Upper lobe of right lung (tissue), 1 donor: ENCODE results near the gene EXOC6. TPM values are rescaled to one million over a fixed set of nuclear protein-coding genes. Genes with fewer than 3 reads are reported as not detected.

Experiments used
- ATAC-seq: fragments of 200-7000 bp; cut with Tn5 transposase; one replicate; pipeline ENCODE4 v1.9.1; 2020; ENCODE audit warnings: mild to moderate bottlenecking, moderate library complexity
- DNase-seq: peaks from one replicate; pipeline ENCODE4 v3.0.0-alpha.2; 2020
- H3K27ac ChIP-seq: fragments of 200-600 bp; one replicate; pipeline ENCODE4 v1.8.0; 2022
- H3K27me3 ChIP-seq: fragments of 200-600 bp; one replicate; pipeline ENCODE4 v1.8.0; 2022; ENCODE audit warnings: mild to moderate bottlenecking
- H3K36me3 ChIP-seq: fragments of 200-600 bp; one replicate; pipeline ENCODE4 v1.8.0; 2022
- H3K4me1 ChIP-seq: fragments of 200-600 bp; one replicate; pipeline ENCODE4 v1.8.0; 2022
- H3K4me3 ChIP-seq: fragments of 200-600 bp; one replicate; pipeline ENCODE4 v1.8.0; 2022; ENCODE audit warnings: mild to moderate bottlenecking
- H3K9me3 ChIP-seq: fragments of 200-600 bp; one replicate; pipeline ENCODE4 v1.8.0; 2022
- intact Hi-C: fragments of 100-400 bp; cut with DNase I; formaldehyde crosslinking; loops from one replicate; pipeline ENCODE4 v1.11.0; 2022
- total RNA-seq: library from RNA; stranded (reverse); fragmentation: NEBNext Ultra II Directional; extraction: Animal tissue kit (Norgen Biotek cat#: 25700); gene quantifications from one replicate; pipeline ENCODE4 v1.2.1, GENCODE V29; 2021
- TF ChIP-seq, protein P1 (sequence below): fragments of 200-600 bp; IDR thresholded peaks from one replicate; pipeline ENCODE4 v1.8.0; 2022; ENCODE audit warnings: antibody characterized with exemption
- donor health status: DM: no; HTN: yes; CAD: no; lungs with severe emphysema.

EXOC6 gene
- total RNA-seq, 1 donor from 2014 or later: 24.9 TPM

GRCh38 chr10:92918603-92919002 is 70.3 kb downstream of the EXOC6 start:
- ATAC-seq (no peak), DNase-seq (no peak)
- no peaks in the 10 kb centered on the region for H3K27me3 ChIP-seq
- peaks cover 9% of the 10 kb centered on the region for H3K36me3 ChIP-seq
- H3K27ac ChIP-seq: no peak overlapping the region
- no peaks in the 10 kb centered on the region for H3K9me3 ChIP-seq
- TF ChIP-seq, protein P1, sequence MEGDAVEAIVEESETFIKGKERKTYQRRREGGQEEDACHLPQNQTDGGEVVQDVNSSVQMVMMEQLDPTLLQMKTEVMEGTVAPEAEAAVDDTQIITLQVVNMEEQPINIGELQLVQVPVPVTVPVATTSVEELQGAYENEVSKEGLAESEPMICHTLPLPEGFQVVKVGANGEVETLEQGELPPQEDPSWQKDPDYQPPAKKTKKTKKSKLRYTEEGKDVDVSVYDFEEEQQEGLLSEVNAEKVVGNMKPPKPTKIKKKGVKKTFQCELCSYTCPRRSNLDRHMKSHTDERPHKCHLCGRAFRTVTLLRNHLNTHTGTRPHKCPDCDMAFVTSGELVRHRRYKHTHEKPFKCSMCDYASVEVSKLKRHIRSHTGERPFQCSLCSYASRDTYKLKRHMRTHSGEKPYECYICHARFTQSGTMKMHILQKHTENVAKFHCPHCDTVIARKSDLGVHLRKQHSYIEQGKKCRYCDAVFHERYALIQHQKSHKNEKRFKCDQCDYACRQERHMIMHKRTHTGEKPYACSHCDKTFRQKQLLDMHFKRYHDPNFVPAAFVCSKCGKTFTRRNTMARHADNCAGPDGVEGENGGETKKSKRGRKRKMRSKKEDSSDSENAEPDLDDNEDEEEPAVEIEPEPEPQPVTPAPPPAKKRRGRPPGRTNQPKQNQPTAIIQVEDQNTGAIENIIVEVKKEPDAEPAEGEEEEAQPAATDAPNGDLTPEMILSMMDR: no peak
- H3K4me1 ChIP-seq: no peaks in the 10 kb centered on the region
- intact Hi-C loops: no loop called here
- H3K4me3 ChIP-seq: no peak overlapping the region

DNA sequence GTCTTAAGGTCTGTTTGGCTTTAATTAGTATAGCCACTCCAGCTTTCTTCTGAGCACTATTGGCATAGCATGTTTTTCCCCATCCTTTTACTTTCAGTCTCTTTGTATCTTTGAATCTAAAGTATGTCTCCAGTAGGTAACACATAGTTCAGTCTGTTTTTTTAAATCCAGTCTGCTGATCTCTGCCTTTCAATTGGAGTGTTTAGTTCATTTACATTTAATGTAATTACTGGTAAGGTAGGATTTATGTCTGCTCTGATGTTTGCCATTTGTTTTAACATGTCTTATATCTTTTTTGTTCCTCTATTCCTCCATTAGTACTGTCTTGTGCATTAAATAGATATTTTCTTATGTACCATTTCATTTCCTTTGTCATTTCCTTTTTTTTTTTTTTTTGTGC is 72.5 kb downstream of the EXOC6 start:
- TF ChIP-seq, protein P1: no peak
- peaks cover 9% of the 10 kb centered on the region for H3K36me3 ChIP-seq
- no peak for DNase-seq
- no peaks in the 10 kb centered on the region for H3K4me1 ChIP-seq
- no peaks in the 10 kb centered on the region for H3K27me3 ChIP-seq
- ATAC-seq: no peak
- no peak overlapping the region for H3K27ac ChIP-seq
- H3K4me3 ChIP-seq: no peak overlapping the region
- intact Hi-C loops: no loop called here
- H3K9me3 ChIP-seq: no peaks in the 10 kb centered on the region

DNA sequence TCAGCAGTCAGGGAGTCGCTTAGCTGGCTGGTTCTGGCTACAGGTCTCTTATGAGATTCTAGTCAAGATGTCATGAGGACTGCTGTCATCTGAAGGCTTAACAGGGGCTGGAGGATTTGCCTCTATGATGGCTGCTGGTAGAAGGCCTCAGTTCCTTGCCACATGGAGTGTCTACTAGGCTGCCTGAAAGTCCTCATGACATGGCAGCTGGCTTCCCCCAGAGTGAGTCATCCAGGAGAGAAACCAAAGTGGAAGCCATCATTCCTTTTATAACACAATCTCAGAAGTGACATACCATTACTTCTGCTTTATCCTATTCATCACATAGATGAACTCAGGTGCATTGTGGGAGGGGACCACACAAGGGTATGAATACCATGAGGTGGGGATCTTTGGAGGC is 75.1 kb downstream of the EXOC6 start:
- TF ChIP-seq, protein P1: no peak

GRCh38 chr10:92929896-92930295 is 81.6 kb downstream of the EXOC6 start:
- no peak for ATAC-seq
- no peak overlapping the region for H3K27ac ChIP-seq
- peaks cover 15% of the 10 kb centered on the region for H3K36me3 ChIP-seq
- no peaks in the 10 kb centered on the region for H3K9me3 ChIP-seq
- no peak overlapping the region for H3K4me3 ChIP-seq
- intact Hi-C loops: no loop called here
- TF ChIP-seq, protein P1: no peak
- no peak for DNase-seq
- no peaks in the 10 kb centered on the region for H3K27me3 ChIP-seq
- H3K4me1 ChIP-seq: no peaks in the 10 kb centered on the region

More for the DNA sequence above, 75.1 kb downstream of the EXOC6 start:
- no peaks in the 10 kb centered on the region for H3K4me1 ChIP-seq
- peaks cover 4% of the 10 kb centered on the region for H3K36me3 ChIP-seq
- no peak for ATAC-seq
- H3K27ac ChIP-seq: no peak overlapping the region
- no peak overlapping the region for H3K4me3 ChIP-seq
- no peaks in the 10 kb centered on the region for H3K27me3 ChIP-seq
- no peaks in the 10 kb centered on the region for H3K9me3 ChIP-seq
- no peak for DNase-seq
- intact Hi-C loops: no loop called here

GRCh38 chr10:92931597-92931996 is 83.3 kb downstream of the EXOC6 start:
- Histone ChIP-seq H3K27ac (no peak overlapping the region), H3K27me3 (no peaks in the 10 kb centered on the region), H3K9me3 (no peaks in the 10 kb centered on the region), H3K36me3 (peaks cover 15% of the 10 kb centered on the region), H3K4me3 (no peak overlapping the region), H3K4me1 (no peaks in the 10 kb centered on the region)
- intact Hi-C loops: no loop called here
- no peak for ATAC-seq
- TF ChIP-seq, protein P1: no peak
- DNase-seq: no peak

GRCh38 chr10:92937876-92938275 is 89.6 kb downstream of the EXOC6 start:
- Histone ChIP-seq H3K36me3 (no peaks in the 10 kb centered on the region), H3K27me3 (no peaks in the 10 kb centered on the region), H3K4me3 (no peak overlapping the region), H3K4me1 (no peaks in the 10 kb centered on the region), H3K27ac (no peak overlapping the region), H3K9me3 (no peaks in the 10 kb centered on the region)
- TF ChIP-seq, protein P1: no peak
- intact Hi-C loops: no loop called here
- ATAC-seq (no peak), DNase-seq (no peak)
